ENCODE measurements around the gene GRID1. TPM values are rescaled to one million over a fixed set of nuclear protein-coding genes. Genes with fewer than 3 reads are reported as not detected.

GRID1 gene
- total and polyA plus RNA-seq, 10 donors, result 0.06 to 0.42 (median 0.15) TPM; not detected in 4

DNA sequence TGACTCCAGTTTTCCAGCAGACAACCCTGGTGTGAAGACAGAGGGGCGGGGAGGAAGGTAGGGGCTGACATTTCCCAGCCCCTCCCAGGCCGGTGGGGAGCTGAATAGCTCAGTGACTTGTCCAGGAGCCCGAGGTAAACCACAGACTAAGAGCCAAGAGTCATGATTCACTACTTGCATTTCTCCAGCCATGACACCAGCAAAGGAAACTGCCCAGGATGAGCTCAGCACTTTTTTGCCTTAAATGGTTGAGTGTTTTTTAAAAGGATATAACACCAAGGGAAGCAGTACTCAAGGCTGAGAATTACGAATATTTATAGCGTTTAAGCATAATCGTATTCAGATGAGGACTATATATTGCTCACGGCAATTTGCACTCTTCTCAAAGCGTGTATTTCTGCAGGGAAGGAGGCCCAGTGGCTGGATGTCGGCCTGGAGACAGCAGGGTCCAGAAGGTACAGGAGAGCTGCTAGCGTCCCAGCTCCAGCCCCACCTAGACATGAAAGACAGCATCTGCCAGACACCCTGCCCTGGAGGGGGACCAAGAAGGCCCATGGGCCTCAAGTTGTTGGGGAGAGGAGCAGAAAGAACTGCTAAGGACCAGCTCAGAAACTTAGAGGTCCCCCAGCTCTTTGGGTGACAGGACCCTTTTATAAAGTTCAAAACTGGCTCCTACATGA is 141.4 kb downstream of the GRID1 start:
- DNase-seq, result no peak
- Histone ChIP-seq H3K9me3 (no peaks in the 10 kb centered on the region), H3K4me3 (no peak overlapping the region), H3K36me3 (no peaks in the 10 kb centered on the region), H3K27me3 (replicated peaks in 1 of 7) (peaks cover 0 to 5% (median 0%) of the 10 kb centered on the region in 7 donors), H3K4me1 (no peaks in the 10 kb centered on the region), H3K27ac (no peak overlapping the region)
- intact Hi-C loops (cut with DNase I; ENCODE audit: low total_unique reads), result no loop called here
- 30 to 44% (median 42%) methylated on average over 10 of the region's 10 CpGs for WGBS, 5 donors
- TF ChIP-seq POLR2A (IDR thresholded peaks at IDR 0.05) (no peak), POLR2AphosphoS5 (IDR thresholded peaks at IDR 0.05) (no peak), CTCF (IDR thresholded peaks at IDR 0.05 in 8 of 11, conservative IDR thresholded peaks at IDR 0.05 in 3 of 11) (no peak)

GRCh38 chr10:86224354-86225102 is 142.1 kb downstream of the GRID1 start:
- intact Hi-C loops (cut with DNase I; ENCODE audit: low total_unique reads), result no loop called here
- Histone ChIP-seq H3K4me1 (no peaks in the 10 kb centered on the region), H3K27me3 (replicated peaks in 1 of 7) (peaks cover 0 to 5% (median 0%) of the 10 kb centered on the region in 7 donors), H3K27ac (no peak overlapping the region), H3K9me3 (no peaks in the 10 kb centered on the region), H3K4me3 (no peak overlapping the region), H3K36me3 (no peaks in the 10 kb centered on the region)
- WGBS, 5 donors, result 58 to 77% (median 71%) methylated on average over 8 of the region's 8 CpGs
- TF ChIP-seq POLR2A (IDR thresholded peaks at IDR 0.05), result no peak
- TF ChIP-seq CTCF (IDR thresholded peaks at IDR 0.05 in 8 of 11, conservative IDR thresholded peaks at IDR 0.05 in 3 of 11), result no peak
- TF ChIP-seq POLR2AphosphoS5 (IDR thresholded peaks at IDR 0.05), result no peak
- DNase-seq, result no peak

- WGBS, 5 donors, result 57 to 64% (median 61%) methylated on average over 2 to 3 of the region's 3 CpGs; no CpG with 5 or more reads in 1 of the 5 donors
- Histone ChIP-seq H3K9me3 (no peaks in the 10 kb centered on the region), H3K4me1 (no peaks in the 10 kb centered on the region), H3K36me3 (no peaks in the 10 kb centered on the region), H3K4me3 (no peak overlapping the region), H3K27me3 (replicated peaks in 1 of 7) (peaks cover 0 to 12% (median 0%) of the 10 kb centered on the region in 7 donors), H3K27ac (no peak overlapping the region)
- TF ChIP-seq CTCF (IDR thresholded peaks at IDR 0.05 in 8 of 11, conservative IDR thresholded peaks at IDR 0.05 in 3 of 11), result no peak
- TF ChIP-seq POLR2A (IDR thresholded peaks at IDR 0.05), result no peak
- TF ChIP-seq POLR2AphosphoS5 (IDR thresholded peaks at IDR 0.05), result no peak
- peak; percentile 64 for DNase-seq
- intact Hi-C loops (cut with DNase I; ENCODE audit: low total_unique reads), result no loop called here
Measured at GRCh38 chr10:86223256-86223655, 143.3 kb downstream of the GRID1 start.

GRCh38 chr10:86222687-86223086 is 143.9 kb downstream of the GRID1 start:
- WGBS, 5 donors, result 60 to 84% (median 69%) methylated on average over 1 to 3 of the region's 3 CpGs
- H3K27ac ChIP-seq, result no peak overlapping the region

More at GRCh38 chr10:86222687-86223086, 143.9 kb downstream of the GRID1 start:
- TF ChIP-seq POLR2AphosphoS5 (IDR thresholded peaks at IDR 0.05), result no peak
- TF ChIP-seq POLR2A (IDR thresholded peaks at IDR 0.05), result no peak
- Histone ChIP-seq H3K36me3 (no peaks in the 10 kb centered on the region), H3K9me3 (no peaks in the 10 kb centered on the region), H3K4me3 (no peak overlapping the region), H3K4me1 (no peaks in the 10 kb centered on the region), H3K27me3 (replicated peaks in 1 of 7) (peaks cover 0 to 12% (median 0%) of the 10 kb centered on the region in 7 donors)
- intact Hi-C loops (cut with DNase I; ENCODE audit: low total_unique reads), result no loop called here
- peak; percentile 64 for DNase-seq
